Endothelial cell of umbilical vein (primary cell): ENCODE data around the gene PREP. TPM values are rescaled to one million over a fixed set of nuclear protein-coding genes. Genes with fewer than 3 reads are reported as not detected.

ENCODE experiments used
- BruUV-seq: library from RNA; stranded (reverse); fragments of 400-500 nt; replicated peaks from 2 replicates; lab custom pipeline; 2021; lab: Mats Ljungman, UMichigan
- CTCF ChIA-PET: fragments of 300-600, 350-600 bp; sonication (Branson Sonifier 250); formaldehyde crosslinking; loops from one replicate; lab custom pipeline; 2021; ENCODE audit warnings: antibody characterized with exemption, inconsistent platforms; lab: Charles Lee
- POLR2A ChIA-PET: fragments of 300-600, 350-600 bp; sonication (Branson Sonifier 250); formaldehyde crosslinking; loops from one replicate; lab custom pipeline; 2021; ENCODE audit warnings: antibody characterized with exemption, inconsistent platforms; lab: Charles Lee
- DNase-seq: peaks from one replicate; pipeline ENCODE4 v3.0.0-alpha.2; 2011; ENCODE audit warnings: low read depth, low spot score
- FAIRE-seq: peaks from 2 replicates; lab custom pipeline; 2011; peaks lifted over from hg19 to GRCh38; lab: Jason Lieb, UNC
- H2AFZ ChIP-seq: 2 replicates; pipeline ENCODE4 v1.6.0; 2012; ENCODE audit warnings: low read depth, low read length, control low read depth, inconsistent platforms
- H3K27ac ChIP-seq: 2 replicates; pipeline ENCODE4 v1.5.1; 2011; ENCODE audit warnings: low read depth, mild to moderate bottlenecking, control low read depth, low read length, moderate library complexity; ENCODE audit not compliant: insufficient read depth
- H3K27me3 ChIP-seq, 2 experiments: 2 replicates each; pipeline versions ENCODE4 v1.6.0 to v1.6.1; 2011; ENCODE audit warnings: low read length in 2 of 2, mixed read lengths in 1 of 2; ENCODE audit not compliant: control insufficient read depth in 2 of 2, insufficient read depth in 2 of 2
- H3K36me3 ChIP-seq, 2 experiments: 2 replicates in 1 of 2; 3 replicates in 1 of 2; pipeline ENCODE4 v1.5.1; 2011; ENCODE audit warnings: low read length in 2 of 2, mild to moderate bottlenecking in 1 of 2, moderate library complexity in 1 of 2; ENCODE audit not compliant: control insufficient read depth in 2 of 2, insufficient read depth in 2 of 2; ENCODE audit errors: extremely low read depth in 1 of 2
- H3K4me1 ChIP-seq: 3 replicates; pipeline ENCODE4 v1.5.1; 2011; ENCODE audit warnings: mild to moderate bottlenecking, low read length; ENCODE audit not compliant: control insufficient read depth, insufficient read depth; ENCODE audit errors: extremely low read depth
- H3K4me2 ChIP-seq: 2 replicates; pipeline ENCODE4 v1.6.1; 2011; ENCODE audit warnings: low read length, control low read depth, mixed read lengths; ENCODE audit not compliant: insufficient read depth
- H3K4me3 ChIP-seq, 3 experiments: fragments of 200-600 bp in 1 of 3; sonication (generic), shearing (Covaris generic) in 1 of 3; replicated peaks in 1 of 3; 2 replicates each; pipeline ENCODE4 v1.5.1; 2011 to 2016; ENCODE audit warnings: control low read depth in 3 of 3, low read length in 3 of 3, mild to moderate bottlenecking in 2 of 3, inconsistent platforms in 1 of 3, low read depth in 1 of 3, moderate library complexity in 1 of 3; ENCODE audit not compliant: insufficient read depth in 1 of 3
- H3K79me2 ChIP-seq: 2 replicates; pipeline ENCODE4 v1.6.0; 2012; ENCODE audit warnings: low read length, inconsistent platforms; ENCODE audit not compliant: control insufficient read depth, insufficient read depth
- H3K9ac ChIP-seq: replicated peaks from 2 replicates; pipeline ENCODE3; 2011; ENCODE audit warnings: low read length, control low read depth; ENCODE audit not compliant: insufficient read depth; ENCODE audit errors: extremely low read depth
- H3K9me1 ChIP-seq: replicated peaks from 3 replicates; pipeline ENCODE4 v1.6.0; 2011; ENCODE audit warnings: mild to moderate bottlenecking, low read length; ENCODE audit not compliant: control insufficient read depth, insufficient read depth; ENCODE audit errors: extremely low read depth
- H3K9me3 ChIP-seq: replicated peaks from 2 replicates; pipeline ENCODE4 v1.5.1; 2012; ENCODE audit warnings: low read length, inconsistent platforms; ENCODE audit not compliant: control insufficient read depth, insufficient read depth
- H4K20me1 ChIP-seq: replicated peaks from 2 replicates; pipeline ENCODE3; 2011; ENCODE audit warnings: mild to moderate bottlenecking, low read length; ENCODE audit not compliant: control insufficient read depth, insufficient read depth; ENCODE audit errors: extremely low read depth
- CTCF ChIP-seq, 2 donors: IDR thresholded peaks; 1 replicate in 1 of 2; 2 replicates in 1 of 2; pipeline ENCODE4 v1.5.1; 2011; ENCODE audit warnings: low read length in 2 of 2, mild to moderate bottlenecking in 2 of 2, moderate library complexity in 2 of 2, control low read depth in 1 of 2, inconsistent platforms in 1 of 2, low read depth in 1 of 2; ENCODE audit not compliant: insufficient read depth in 1 of 2; ENCODE audit errors: extremely low read depth in 1 of 2
- EZH2 ChIP-seq: IDR thresholded peaks from 2 replicates; pipeline ENCODE4 v1.6.1; 2012; ENCODE audit warnings: borderline replicate concordance, low read depth, mild to moderate bottlenecking, moderate library complexity, low read length, inconsistent platforms; ENCODE audit not compliant: severe bottlenecking
- FOS ChIP-seq: IDR thresholded peaks from 2 replicates; pipeline ENCODE4 v1.6.1; 2011; ENCODE audit warnings: mild to moderate bottlenecking, low read length, moderate library complexity, borderline replicate concordance; ENCODE audit not compliant: insufficient read depth
- GATA2 ChIP-seq: IDR thresholded peaks from 2 replicates; pipeline ENCODE4 v1.7.0; 2011; ENCODE audit warnings: low read depth, mild to moderate bottlenecking, moderate library complexity, mixed read lengths, low read length; ENCODE audit not compliant: insufficient read length, insufficient read depth
- JUN ChIP-seq: IDR thresholded peaks from 2 replicates; pipeline ENCODE4 v1.6.1; 2011; ENCODE audit warnings: borderline replicate concordance, low read depth; ENCODE audit not compliant: insufficient read length, insufficient read depth
- MAX ChIP-seq: IDR thresholded peaks from 2 replicates; pipeline ENCODE4 v1.6.1; 2011; ENCODE audit not compliant: insufficient read depth, insufficient read length
- MYC ChIP-seq: IDR thresholded peaks from one replicate; pipeline ENCODE4 v1.6.1; 2011; ENCODE audit warnings: mild to moderate bottlenecking, low read depth, low read length
- POLR2A ChIP-seq: IDR thresholded peaks from 2 replicates; pipeline ENCODE4 v1.6.1; 2012; ENCODE audit warnings: low read depth, mild to moderate bottlenecking, control low read depth, low read length
- POLR2AphosphoS5 ChIP-seq: IDR thresholded peaks from 2 replicates; pipeline ENCODE4 v1.6.1; 2012; ENCODE audit warnings: low read depth, mild to moderate bottlenecking, control low read depth, low read length, moderate library complexity; ENCODE audit not compliant: insufficient read depth
- dilution Hi-C: fragments of 300-500 bp; cut with MboI; formaldehyde crosslinking; loops from one replicate; pipeline ENCODE4 v1.15.0; 2019; ENCODE audit warnings: low sequenced_read_pairs; ENCODE audit not compliant: extremely low pct_ligation_motif_present
- intact Hi-C: fragments of 100-400 bp; cut with micrococcal nuclease; formaldehyde crosslinking; loops from one replicate; pipeline ENCODE4 v1.10.0; 2022
- polyA plus RNA-seq, 4 experiments: library from polyadenylated mRNA; depleted of rRNA in 3 of 4; stranded (reverse) in 3 of 4; unstranded in 1 of 4; fragments of >200 nt; gene quantifications; 2 replicates each; pipeline versions ENCODE4 v1.2.1 to v1.2.3, GENCODE V29; 2011 to 2012; ENCODE audit warnings: missing spikeins in 1 of 4
- total RNA-seq: library from RNA; stranded (reverse); gene quantifications from 2 replicates; pipeline ENCODE4 v1.2.3, GENCODE V29; 2021

The PREP gene
- total and polyA plus RNA-seq, 2 donors (not counting 3 experiments of a cell fraction or from before 2014, with no cell fraction given) = 17.2 to 37.7 TPM

- H3K4me1 ChIP-seq = no peaks in the 10 kb centered on the region
- BruUV-seq = no TSS peak
- dilution Hi-C loops = no loop called here
Observed at GRCh38 chr6:105258816-105259215, 144.1 kb downstream of the PREP start.

More at GRCh38 chr6:105258816-105259215, 144.1 kb downstream of the PREP start:
- no peaks in the 10 kb centered on the region for H3K27me3 ChIP-seq
- FAIRE-seq = no peak
- no peaks in the 10 kb centered on the region for H3K9me1 ChIP-seq
- H3K9me3 ChIP-seq = no peaks in the 10 kb centered on the region
- H3K9ac ChIP-seq = no peak overlapping the region
- DNase-seq = peak; percentile 48
- intact Hi-C loops = no loop called here
- ChIA-PET POLR2A (no interaction called here), CTCF (no interaction called here)
- H3K36me3 ChIP-seq = no peaks in the 10 kb centered on the region
- no peak overlapping the region for H3K4me2 ChIP-seq
- H3K27ac ChIP-seq = no peak overlapping the region
- no peak overlapping the region for H2AFZ ChIP-seq
- H3K4me3 ChIP-seq = no peak overlapping the region
- no peak for TF ChIP-seq MAX
- TF ChIP-seq MYC = no peak
- TF ChIP-seq GATA2 = no peak
- no peak for TF ChIP-seq POLR2AphosphoS5
- TF ChIP-seq JUN = no peak
- TF ChIP-seq EZH2 = no peak
- TF ChIP-seq CTCF (IDR thresholded peaks at IDR 0.05; ENCODE audit: extremely low read depth in 1 of 2, insufficient read depth in 1 of 2, low read depth in 1 of 2, low read length in 2 of 2) = no peak
- no peak for TF ChIP-seq FOS
- no peak for TF ChIP-seq POLR2A
- H4K20me1 ChIP-seq = no peaks in the 10 kb centered on the region
- H3K79me2 ChIP-seq = no peaks in the 10 kb centered on the region
